Smooth muscle cell (in vitro differentiated cells): ENCODE data around the gene CPB2. TPM values are rescaled to one million over a fixed set of nuclear protein-coding genes. Genes with fewer than 3 reads are reported as not detected.
A peak's percentile ranks its signal among the peaks of the same experiment; 100 is the strongest.

ENCODE experiments used
- DNase-seq: peaks from one replicate; lab custom pipeline; 2025; ENCODE audit not compliant: unreplicated experiment; lab: John Stamatoyannopoulos, UW
- H2AFZ ChIP-seq: fragments of 200-600 bp; sonication (generic); 2 replicates; pipeline ENCODE4 v1.6.0; 2016; ENCODE audit warnings: antibody characterized with exemption, low read depth, mild to moderate bottlenecking
- H3F3A ChIP-seq: fragments of 200-600 bp; sonication (generic); 2 replicates; pipeline ENCODE4 v1.6.0; 2017; ENCODE audit warnings: antibody characterized with exemption, low read depth
- H3K27ac ChIP-seq: fragments of 200-600 bp; sonication (generic); 2 replicates; pipeline ENCODE4 v1.5.1; 2016; ENCODE audit warnings: low read depth, mild to moderate bottlenecking
- H3K27me3 ChIP-seq: fragments of 200-600 bp; sonication (generic); 2 replicates; pipeline ENCODE4 v1.6.1; 2016; ENCODE audit warnings: low read depth, mild to moderate bottlenecking
- H3K36me3 ChIP-seq: fragments of 200-600 bp; sonication (generic); 2 replicates; pipeline ENCODE4 v1.5.1; 2016; ENCODE audit warnings: low read depth
- H3K4me1 ChIP-seq: fragments of 200-600 bp; sonication (generic); 2 replicates; pipeline ENCODE4 v1.5.1; 2016; ENCODE audit warnings: low read depth
- H3K4me2 ChIP-seq: fragments of 200-600 bp; sonication (generic); 2 replicates; pipeline ENCODE4 v1.6.0; 2016; ENCODE audit warnings: mild to moderate bottlenecking
- H3K4me3 ChIP-seq: fragments of 200-600 bp; sonication (generic); 2 replicates; pipeline ENCODE4 v1.5.1; 2016; ENCODE audit warnings: mild to moderate bottlenecking
- H3K79me2 ChIP-seq: fragments of 200-600 bp; sonication (generic); 2 replicates; pipeline ENCODE4 v1.6.0; 2016; ENCODE audit warnings: low read depth, mild to moderate bottlenecking
- H3K9ac ChIP-seq: fragments of 200-600 bp; sonication (generic); 2 replicates; pipeline ENCODE4 v1.6.0; 2016; ENCODE audit warnings: low read depth
- H3K9me3 ChIP-seq: fragments of 200-600 bp; sonication (generic); replicated peaks from 2 replicates; pipeline ENCODE4 v1.5.1; 2016; ENCODE audit warnings: low read depth
- H4K20me1 ChIP-seq: fragments of 200-600 bp; sonication (generic); 2 replicates; pipeline ENCODE4 v1.6.0; 2016; ENCODE audit warnings: low read depth
- CTCF ChIP-seq: fragments of 200-600 bp; sonication (generic); IDR thresholded peaks from 2 replicates; pipeline ENCODE4 v1.5.1; 2017; ENCODE audit warnings: borderline replicate concordance, mild to moderate bottlenecking, antibody characterized with exemption; ENCODE audit not compliant: insufficient read depth, poor library complexity, severe bottlenecking
- WGBS: methylation state at CpG from one replicate; pipeline ENCODE4 v1.1.7; 2016; ENCODE audit warnings: low lambda C conversion rate; 5-methylcytosine and 5-hydroxymethylcytosine counted together
- polyA plus RNA-seq: library from polyadenylated mRNA; unstranded; fragments of >200 nt; fragmentation: Nextera tagmentation; extraction: Ambion mirVana; gene quantifications from 2 replicates; pipeline ENCODE4 v1.2.1, GENCODE V29; 2016
- total RNA-seq: library from RNA; depleted of rRNA; stranded (reverse); fragments of >200 nt; gene quantifications from 2 replicates; pipeline ENCODE4 v1.2.3, GENCODE V29; 2014

Gene CPB2
- total and polyA plus RNA-seq, 2 experiments from 2014 or later = 0.09 TPM; not detected in 1

GRCh38 chr13:46113596-46113995 lies 8.8 kb upstream of the CPB2 start:
- H3K27me3 ChIP-seq = no peaks in the 10 kb centered on the region
- H3K79me2 ChIP-seq = no peaks in the 10 kb centered on the region
- H4K20me1 ChIP-seq = no peaks in the 10 kb centered on the region
- H3K4me3 ChIP-seq = no peak overlapping the region
- no peaks in the 10 kb centered on the region for H3F3A ChIP-seq
- no peaks in the 10 kb centered on the region for H3K4me1 ChIP-seq
- H3K4me2 ChIP-seq = peak overlapping the region; percentile 31
- no peak for DNase-seq
- H3K9ac ChIP-seq = peak overlapping the region; percentile 50
- peak overlapping the region; percentile 56 for H2AFZ ChIP-seq
- no peaks in the 10 kb centered on the region for H3K9me3 ChIP-seq
- no peaks in the 10 kb centered on the region for H3K36me3 ChIP-seq
- H3K27ac ChIP-seq = peak overlapping the region; percentile 80
- no peak for TF ChIP-seq CTCF
- 40% methylated on average over 2 of the region's 2 CpGs for WGBS

GRCh38 chr13:46111151-46111550 lies 6.3 kb upstream of the CPB2 start:
- no peak overlapping the region for H3K4me2 ChIP-seq
- no peaks in the 10 kb centered on the region for H3F3A ChIP-seq
- no peak for TF ChIP-seq CTCF
- H2AFZ ChIP-seq = no peak overlapping the region
- H3K4me1 ChIP-seq = no peaks in the 10 kb centered on the region
- H4K20me1 ChIP-seq = no peaks in the 10 kb centered on the region
- no peaks in the 10 kb centered on the region for H3K36me3 ChIP-seq
- no peaks in the 10 kb centered on the region for H3K79me2 ChIP-seq
- H3K9ac ChIP-seq = no peak overlapping the region
- H3K9me3 ChIP-seq = no peaks in the 10 kb centered on the region
- no peak overlapping the region for H3K4me3 ChIP-seq
- no peaks in the 10 kb centered on the region for H3K27me3 ChIP-seq
- no peak for DNase-seq
- H3K27ac ChIP-seq = no peak overlapping the region

GRCh38 chr13:46109451-46109850 lies 4.6 kb upstream of the CPB2 start:
- no peak overlapping the region for H3K4me3 ChIP-seq
- no peak overlapping the region for H3K27ac ChIP-seq
- no peak for TF ChIP-seq CTCF
- no peaks in the 10 kb centered on the region for H3K79me2 ChIP-seq
- H3K9ac ChIP-seq = no peak overlapping the region
- no peaks in the 10 kb centered on the region for H4K20me1 ChIP-seq
- H3F3A ChIP-seq = no peaks in the 10 kb centered on the region
- no peak overlapping the region for H2AFZ ChIP-seq
- no peaks in the 10 kb centered on the region for H3K4me1 ChIP-seq
- no peaks in the 10 kb centered on the region for H3K9me3 ChIP-seq
- no peaks in the 10 kb centered on the region for H3K36me3 ChIP-seq
- H3K27me3 ChIP-seq = no peaks in the 10 kb centered on the region
- H3K4me2 ChIP-seq = no peak overlapping the region
- no peak for DNase-seq
- WGBS = 74% methylated on average over 4 of the region's 4 CpGs

GRCh38 chr13:46106839-46107371 lies 2.1 kb upstream of the CPB2 start:
- no peak overlapping the region for H3K9ac ChIP-seq
- no peaks in the 10 kb centered on the region for H3K4me1 ChIP-seq
- H3K27ac ChIP-seq = no peak overlapping the region
- H3K4me2 ChIP-seq = no peak overlapping the region
- no peaks in the 10 kb centered on the region for H3K9me3 ChIP-seq
- no peaks in the 10 kb centered on the region for H3K79me2 ChIP-seq
- H3K27me3 ChIP-seq = no peaks in the 10 kb centered on the region
- no peak for DNase-seq
- WGBS = 85% methylated on average over 4 of the region's 4 CpGs
- no peak overlapping the region for H3K4me3 ChIP-seq
- no peaks in the 10 kb centered on the region for H3K36me3 ChIP-seq
- no peak for TF ChIP-seq CTCF
- no peaks in the 10 kb centered on the region for H4K20me1 ChIP-seq
- H2AFZ ChIP-seq = no peak overlapping the region
- no peaks in the 10 kb centered on the region for H3F3A ChIP-seq
